ENCODE measurements around the gene CD2BP2.

DNA sequence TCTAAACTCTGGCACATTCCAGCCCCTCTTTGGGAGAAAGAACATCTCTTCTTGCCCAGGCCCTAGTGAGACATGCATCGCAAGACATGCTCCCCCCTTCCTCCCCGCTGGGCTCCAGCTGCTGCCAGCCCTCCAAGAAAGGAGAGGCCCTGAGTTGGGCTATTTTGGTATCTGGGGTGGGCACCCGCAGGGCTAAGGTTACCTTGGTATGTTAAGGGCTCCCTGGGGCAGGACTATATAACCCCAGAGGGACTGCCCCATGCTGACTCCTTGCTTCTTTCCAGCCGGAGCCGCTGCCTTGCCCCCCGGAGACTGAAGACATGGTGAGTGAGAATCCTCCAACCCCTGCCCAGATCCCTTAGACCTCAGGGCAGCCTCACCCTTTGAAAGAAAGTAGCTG is 19.4 kb upstream of the CD2BP2 start, which contains the start of gene MYL11:
- TF ChIP-seq ZBTB1 (CRISPR knock-in tag; IDR thresholded peaks at IDR 0.05; ENCODE audit: borderline replicate concordance) (no peak), ATF1 (CRISPR knock-in tag; IDR thresholded peaks at IDR 0.05) (no peak), EZH2 (conservative IDR thresholded peaks at IDR 0.05; ENCODE audit: low read depth, low read length) (no peak), POLR2A (IDR thresholded peaks at IDR 0.05; ENCODE audit: insufficient read depth in 1 of 2, low read depth in 2 of 2, low read length in 2 of 2) (no peak), SP2 (CRISPR knock-in tag; IDR thresholded peaks at IDR 0.05) (no peak)
- TF ChIP-seq, protein P1, sequence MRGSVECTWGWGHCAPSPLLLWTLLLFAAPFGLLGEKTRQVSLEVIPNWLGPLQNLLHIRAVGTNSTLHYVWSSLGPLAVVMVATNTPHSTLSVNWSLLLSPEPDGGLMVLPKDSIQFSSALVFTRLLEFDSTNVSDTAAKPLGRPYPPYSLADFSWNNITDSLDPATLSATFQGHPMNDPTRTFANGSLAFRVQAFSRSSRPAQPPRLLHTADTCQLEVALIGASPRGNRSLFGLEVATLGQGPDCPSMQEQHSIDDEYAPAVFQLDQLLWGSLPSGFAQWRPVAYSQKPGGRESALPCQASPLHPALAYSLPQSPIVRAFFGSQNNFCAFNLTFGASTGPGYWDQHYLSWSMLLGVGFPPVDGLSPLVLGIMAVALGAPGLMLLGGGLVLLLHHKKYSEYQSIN (CRISPR knock-in tag; IDR thresholded peaks at IDR 0.05; ENCODE audit: borderline replicate concordance) = no peak
